Measurements from ENCODE around the gene STC2. TPM values are rescaled to one million over a fixed set of nuclear protein-coding genes. Genes with fewer than 3 reads are reported as not detected.

STC2 gene
- total RNA-seq, 2 experiments from 2014 or later, result 40.9 to 45.9 TPM

- intact Hi-C loops (cut with micrococcal nuclease), result no loop called here
- ATAC-seq (no peak), DNase-seq (no peak)
- Mint-ChIP-seq H3K36me3 (ENCODE audit: low read depth) (peaks cover 17% of the 10 kb centered on the region), H3K4me3 (no peak overlapping the region), H3K4me1 (ENCODE audit: low read depth) (no peaks in the 10 kb centered on the region), H3K27ac (no peak overlapping the region), H3K9me3 (peaks cover 1% of the 10 kb centered on the region), H3K27me3 (peaks cover 17% of the 10 kb centered on the region)
- TF ChIP-seq CTCF (IDR thresholded peaks at IDR 0.05), result no peak
- POLR2A ChIA-PET, result interaction anchor here (1.4 kb wide), 1 partner anchor 18 kb away, joined by 3 read pairs; no protein-coding TSS in a partner anchor
- CTCF ChIA-PET, result interaction anchor here (1.2 to 4.9 kb wide), 3 partner anchors 17 to 20 kb away, joined by 3 to 27 read pairs (median 4); no protein-coding TSS in a partner anchor
These were observed 14.8 kb downstream of the STC2 start for GRCh38 chr5:173313351-173313801.

GRCh38 chr5:173312821-173313220, 15.4 kb downstream of the STC2 start:
- no peak for TF ChIP-seq CTCF (IDR thresholded peaks at IDR 0.05)
- ChIA-PET POLR2A (no interaction called here), CTCF (interaction anchor here (1.0 to 4.9 kb wide), 4 partner anchors 9 to 19 kb away, joined by 3 to 27 read pairs (median 4); no protein-coding TSS in a partner anchor)
- Mint-ChIP-seq H3K36me3 (ENCODE audit: low read depth) (peaks cover 11% of the 10 kb centered on the region), H3K9me3 (peaks cover 4% of the 10 kb centered on the region), H3K4me3 (no peak overlapping the region), H3K4me1 (ENCODE audit: low read depth) (no peaks in the 10 kb centered on the region), H3K27me3 (peaks cover 22% of the 10 kb centered on the region), H3K27ac (no peak overlapping the region)
- DNase-seq (no peak), ATAC-seq (no peak)
- intact Hi-C loops (cut with micrococcal nuclease), result no loop called here

GRCh38 chr5:173311818-173312585, 16.2 kb downstream of the STC2 start:
- Mint-ChIP-seq H3K27me3 (peaks cover 24% of the 10 kb centered on the region), H3K4me3 (no peak overlapping the region), H3K4me1 (ENCODE audit: low read depth) (no peaks in the 10 kb centered on the region), H3K9me3 (peaks cover 4% of the 10 kb centered on the region), H3K27ac (no peak overlapping the region), H3K36me3 (ENCODE audit: low read depth) (peaks cover 3% of the 10 kb centered on the region)
- ATAC-seq, result no peak
- no peak for TF ChIP-seq CTCF (IDR thresholded peaks at IDR 0.05)
- no peak for DNase-seq
- intact Hi-C loops (cut with micrococcal nuclease), result no loop called here
- CTCF ChIA-PET, result interaction anchor here (1.0 to 4.9 kb wide), 2 partner anchors 9 to 18 kb away, joined by 3 to 27 read pairs; no protein-coding TSS in a partner anchor
- POLR2A ChIA-PET, result interaction anchor here (1.2 kb wide), 1 partner anchor 13 kb away, joined by 4 read pairs; no protein-coding TSS in a partner anchor

DNA sequence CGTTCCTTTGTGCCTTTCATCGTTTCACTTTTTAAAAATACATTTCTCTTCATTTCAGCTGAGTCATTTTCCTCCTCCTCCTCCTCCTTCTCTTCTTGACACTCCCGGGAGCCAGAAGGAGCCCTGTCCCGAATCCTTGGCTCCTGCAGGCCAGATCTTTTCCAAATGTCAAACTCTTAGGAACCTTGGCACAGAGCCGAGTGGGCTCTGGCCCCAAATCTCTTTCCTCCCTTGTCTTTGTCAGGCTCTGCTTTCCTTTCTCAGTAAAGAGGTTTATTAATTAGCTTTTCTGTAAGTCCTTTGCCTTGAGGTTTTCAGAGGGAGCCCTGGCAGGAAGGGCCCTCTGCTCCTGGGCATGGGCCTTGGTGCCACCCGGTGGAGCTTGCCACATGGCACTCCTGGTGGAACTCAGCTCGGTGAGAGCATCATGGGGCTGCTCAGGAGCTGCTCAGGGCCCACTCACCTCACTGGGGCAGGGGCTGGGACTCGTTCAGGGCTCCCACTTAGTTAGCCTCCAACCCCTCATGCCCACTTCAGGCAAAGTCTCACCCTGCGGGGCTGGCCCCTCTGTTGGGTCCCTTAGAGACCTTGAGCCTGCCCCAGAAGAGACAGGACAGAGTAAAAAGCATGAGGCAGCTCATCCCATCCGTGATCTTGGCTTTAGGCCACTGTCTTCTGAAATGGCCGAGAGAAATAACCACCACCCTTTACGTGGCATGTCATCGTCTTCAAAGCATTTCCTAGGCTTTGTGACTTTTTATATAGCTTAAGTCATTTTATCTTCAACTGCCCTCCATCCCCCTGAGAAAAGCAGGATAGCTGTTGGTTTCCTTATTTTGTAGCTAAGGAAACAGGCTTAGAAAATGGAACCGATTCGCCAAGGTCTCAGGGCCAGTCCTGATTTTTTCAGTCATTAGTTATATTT, 17.1 kb downstream of the STC2 start:
- H3K4me3 Mint-ChIP-seq, result no peak overlapping the region
- no peaks in the 10 kb centered on the region for H3K4me1 Mint-ChIP-seq (ENCODE audit: low read depth)
- H3K27me3 Mint-ChIP-seq, result peaks cover 24% of the 10 kb centered on the region
- H3K9me3 Mint-ChIP-seq, result peaks cover 4% of the 10 kb centered on the region
- ATAC-seq (no peak), DNase-seq (no peak)
- H3K27ac Mint-ChIP-seq, result no peak overlapping the region
- POLR2A ChIA-PET, result interaction anchor here (0.8 to 1.2 kb wide), 2 partner anchors 10 to 12 kb away, joined by 3 to 4 read pairs; no protein-coding TSS in a partner anchor
- peaks cover under 1% of the 10 kb centered on the region for H3K36me3 Mint-ChIP-seq (ENCODE audit: low read depth)
- CTCF ChIA-PET, result interaction anchor here (1.0 to 4.9 kb wide), 2 partner anchors 17 to 21 kb away, joined by 4 to 27 read pairs; no protein-coding TSS in a partner anchor
- TF ChIP-seq CTCF (IDR thresholded peaks at IDR 0.05), result no peak
- intact Hi-C loops (cut with micrococcal nuclease), result no loop called here

Measured in activated CD8-positive, alpha-beta T cell treated with anti-CD3 and anti-CD28 coated beads for 36 hours (primary cell).